ENCODE data around the gene APRT.
"Not testable (repeated sequence)": the region's sequence is repeated elsewhere in the genome, so short reads cannot be mapped to it uniquely, and the experiment has no call there.

APRT gene

GRCh38 chr16:88841521-88842307 is 30.0 kb upstream of the APRT start:
- no peak for DNase-seq (ENCODE audit: low read depth in 2 of 2)

GRCh38 chr16:88840600-88841215 is 29.0 kb upstream of the APRT start:
- no peak for DNase-seq (ENCODE audit: low read depth in 2 of 2)

GRCh38 chr16:88839745-88840599 is 28.2 kb upstream of the APRT start:
- no peak for DNase-seq (ENCODE audit: low read depth in 2 of 2)

- DNase-seq (ENCODE audit: low read depth in 2 of 2): no peak
Measured at GRCh38 chr16:88839026-88839529, 27.4 kb upstream of the APRT start.

GRCh38 chr16:88838566-88838965 is 26.8 kb upstream of the APRT start:
- no peak for DNase-seq (ENCODE audit: low read depth in 2 of 2)

GRCh38 chr16:88837806-88838205 is 26.1 kb upstream of the APRT start:
- DNase-seq (ENCODE audit: low read depth in 2 of 2): no peak

GRCh38 chr16:88836791-88837190 is 25.1 kb upstream of the APRT start:
- no peak for DNase-seq (ENCODE audit: low read depth in 2 of 2)

- DNase-seq (ENCODE audit: low read depth in 2 of 2): no peak
Measured at GRCh38 chr16:88835818-88836217, 24.1 kb upstream of the APRT start.

- DNase-seq (ENCODE audit: low read depth in 2 of 2): no peak
Measured at GRCh38 chr16:88835383-88835782, 23.7 kb upstream of the APRT start.

- no peak for DNase-seq (ENCODE audit: low read depth in 2 of 2)
Measured at GRCh38 chr16:88834670-88835069, 22.9 kb upstream of the APRT start.

GRCh38 chr16:88833086-88833485 is 21.4 kb upstream of the APRT start:
- DNase-seq (ENCODE audit: low read depth in 2 of 2): no peak

- no peak for DNase-seq (ENCODE audit: low read depth in 2 of 2)
Measured at GRCh38 chr16:88831838-88832237, 20.1 kb upstream of the APRT start.

GRCh38 chr16:88830783-88831182 is 19.1 kb upstream of the APRT start:
- DNase-seq (ENCODE audit: low read depth in 2 of 2): no peak

- DNase-seq (ENCODE audit: low read depth in 2 of 2): no peak
Measured at GRCh38 chr16:88830258-88830657, 18.5 kb upstream of the APRT start.

- no peak for DNase-seq (ENCODE audit: low read depth in 2 of 2)
Measured at GRCh38 chr16:88828711-88829110, 17.0 kb upstream of the APRT start.

GRCh38 chr16:88827727-88828126 is 16.0 kb upstream of the APRT start:
- DNase-seq (ENCODE audit: low read depth in 2 of 2): no peak

- DNase-seq (ENCODE audit: low read depth in 2 of 2): no peak
Measured at GRCh38 chr16:88826070-88826840, 14.5 kb upstream of the APRT start.

- DNase-seq (ENCODE audit: low read depth in 2 of 2): no peak
Measured at GRCh38 chr16:88825146-88825545, 13.4 kb upstream of the APRT start.

- no peak for DNase-seq (ENCODE audit: low read depth in 2 of 2)
Measured at GRCh38 chr16:88824256-88825077, 12.7 kb upstream of the APRT start.

- not testable (repeated sequence) for DNase-seq (ENCODE audit: low read depth in 2 of 2)
Measured at GRCh38 chr16:88823646-88824045, 11.9 kb upstream of the APRT start.

All from stimulated activated CD4-positive, alpha-beta T cell treated with anti-CD3 and anti-CD28 coated beads, Interleukin-4, amount 100 ng/mL, for 48 hours (primary cell).